Ovary (tissue), 3 donors: Measurements from ENCODE around the gene RFX8.

ENCODE experiments used
- POLR2A ChIP-seq: fragments of 450-650 bp; IDR thresholded peaks from one replicate; pipeline ENCODE4 v1.6.1; 2017; ENCODE audit warnings: antibody characterized with exemption, mild to moderate bottlenecking, moderate library complexity
- TF ChIP-seq, protein P1 (sequence below), 3 donors: fragments of 450-650 bp in 2 of 3; fragments of 200-600 bp in 1 of 3; IDR thresholded peaks; one replicate each; pipeline versions ENCODE4 v1.5.1 to v1.8.0; 2016 to 2022; ENCODE audit warnings: antibody characterized with exemption in 3 of 3, mild to moderate bottlenecking in 1 of 3
- donor health status: DM: no; HTN: no; CAD: no.

DNA sequence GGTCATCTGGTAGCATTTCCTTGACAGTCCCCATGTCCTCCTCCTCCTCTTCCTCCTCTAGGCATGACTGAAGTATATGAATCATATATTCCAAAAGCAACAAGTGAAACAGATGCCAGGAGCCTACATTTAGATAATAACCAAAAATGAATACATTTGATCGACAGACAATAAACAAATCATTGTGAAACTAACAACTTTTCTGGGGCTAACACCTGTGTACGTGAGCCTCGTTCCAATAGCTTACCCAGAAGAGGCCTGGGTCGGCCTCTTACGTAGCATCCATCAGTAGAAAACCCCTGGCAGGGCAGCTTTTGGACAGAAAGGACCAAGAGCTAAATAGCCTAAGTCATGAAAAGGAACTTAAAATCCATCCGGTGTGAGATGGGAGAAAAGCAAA lies 72.3 kb downstream of the RFX8 start:
- TF ChIP-seq POLR2A: no peak
- TF ChIP-seq, protein P1, sequence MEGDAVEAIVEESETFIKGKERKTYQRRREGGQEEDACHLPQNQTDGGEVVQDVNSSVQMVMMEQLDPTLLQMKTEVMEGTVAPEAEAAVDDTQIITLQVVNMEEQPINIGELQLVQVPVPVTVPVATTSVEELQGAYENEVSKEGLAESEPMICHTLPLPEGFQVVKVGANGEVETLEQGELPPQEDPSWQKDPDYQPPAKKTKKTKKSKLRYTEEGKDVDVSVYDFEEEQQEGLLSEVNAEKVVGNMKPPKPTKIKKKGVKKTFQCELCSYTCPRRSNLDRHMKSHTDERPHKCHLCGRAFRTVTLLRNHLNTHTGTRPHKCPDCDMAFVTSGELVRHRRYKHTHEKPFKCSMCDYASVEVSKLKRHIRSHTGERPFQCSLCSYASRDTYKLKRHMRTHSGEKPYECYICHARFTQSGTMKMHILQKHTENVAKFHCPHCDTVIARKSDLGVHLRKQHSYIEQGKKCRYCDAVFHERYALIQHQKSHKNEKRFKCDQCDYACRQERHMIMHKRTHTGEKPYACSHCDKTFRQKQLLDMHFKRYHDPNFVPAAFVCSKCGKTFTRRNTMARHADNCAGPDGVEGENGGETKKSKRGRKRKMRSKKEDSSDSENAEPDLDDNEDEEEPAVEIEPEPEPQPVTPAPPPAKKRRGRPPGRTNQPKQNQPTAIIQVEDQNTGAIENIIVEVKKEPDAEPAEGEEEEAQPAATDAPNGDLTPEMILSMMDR (IDR thresholded peaks at IDR 0.05): no peak
